ENCODE results near the gene BTBD9. TPM values are rescaled to one million over a fixed set of nuclear protein-coding genes. Genes with fewer than 3 reads are reported as not detected.

The BTBD9 gene
- polyA plus RNA-seq, 1 experiment, result 5.4 TPM

DNA sequence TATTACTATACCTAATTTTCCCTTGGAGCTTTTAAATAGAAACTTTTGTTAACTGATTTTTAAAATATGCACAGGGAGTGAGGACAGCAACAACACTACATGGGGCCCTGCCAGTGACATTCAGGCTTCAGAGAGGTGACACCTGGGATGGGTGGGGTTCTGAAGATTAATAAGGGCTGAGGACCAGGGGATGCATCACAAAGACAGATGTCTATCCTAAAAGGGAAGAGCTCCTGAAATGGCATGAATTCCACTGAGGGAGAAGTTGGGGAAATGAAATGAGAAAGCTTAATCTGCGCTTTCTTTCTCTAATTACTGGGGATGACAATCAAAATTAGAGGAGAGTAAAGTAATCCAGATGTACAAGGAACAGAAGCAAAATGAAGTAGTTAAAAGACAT is 162.8 kb downstream of the BTBD9 start:
- Histone ChIP-seq H3K36me3 (ENCODE audit: control insufficient read depth, insufficient read depth, low read length) (no peaks in the 10 kb centered on the region), H3K4me3 (ENCODE audit: low read depth, low read length) (no peak overlapping the region), H3K27me3 (ENCODE audit: control insufficient read depth, insufficient read depth, low read length) (no peaks in the 10 kb centered on the region)
- CTCF ChIA-PET, result interaction anchor here (0.5 to 1.0 kb wide), 2 partner anchors 17 to 136 kb away, joined by 3 to 4 read pairs; no protein-coding TSS in a partner anchor
- DNase-seq (ENCODE audit: low read depth), result no peak
- POLR2A ChIA-PET, result no interaction called here
- TF ChIP-seq, protein P1, sequence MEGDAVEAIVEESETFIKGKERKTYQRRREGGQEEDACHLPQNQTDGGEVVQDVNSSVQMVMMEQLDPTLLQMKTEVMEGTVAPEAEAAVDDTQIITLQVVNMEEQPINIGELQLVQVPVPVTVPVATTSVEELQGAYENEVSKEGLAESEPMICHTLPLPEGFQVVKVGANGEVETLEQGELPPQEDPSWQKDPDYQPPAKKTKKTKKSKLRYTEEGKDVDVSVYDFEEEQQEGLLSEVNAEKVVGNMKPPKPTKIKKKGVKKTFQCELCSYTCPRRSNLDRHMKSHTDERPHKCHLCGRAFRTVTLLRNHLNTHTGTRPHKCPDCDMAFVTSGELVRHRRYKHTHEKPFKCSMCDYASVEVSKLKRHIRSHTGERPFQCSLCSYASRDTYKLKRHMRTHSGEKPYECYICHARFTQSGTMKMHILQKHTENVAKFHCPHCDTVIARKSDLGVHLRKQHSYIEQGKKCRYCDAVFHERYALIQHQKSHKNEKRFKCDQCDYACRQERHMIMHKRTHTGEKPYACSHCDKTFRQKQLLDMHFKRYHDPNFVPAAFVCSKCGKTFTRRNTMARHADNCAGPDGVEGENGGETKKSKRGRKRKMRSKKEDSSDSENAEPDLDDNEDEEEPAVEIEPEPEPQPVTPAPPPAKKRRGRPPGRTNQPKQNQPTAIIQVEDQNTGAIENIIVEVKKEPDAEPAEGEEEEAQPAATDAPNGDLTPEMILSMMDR (IDR thresholded peaks at IDR 0.05; ENCODE audit: insufficient read depth, low read depth, low read length), result no peak

DNA sequence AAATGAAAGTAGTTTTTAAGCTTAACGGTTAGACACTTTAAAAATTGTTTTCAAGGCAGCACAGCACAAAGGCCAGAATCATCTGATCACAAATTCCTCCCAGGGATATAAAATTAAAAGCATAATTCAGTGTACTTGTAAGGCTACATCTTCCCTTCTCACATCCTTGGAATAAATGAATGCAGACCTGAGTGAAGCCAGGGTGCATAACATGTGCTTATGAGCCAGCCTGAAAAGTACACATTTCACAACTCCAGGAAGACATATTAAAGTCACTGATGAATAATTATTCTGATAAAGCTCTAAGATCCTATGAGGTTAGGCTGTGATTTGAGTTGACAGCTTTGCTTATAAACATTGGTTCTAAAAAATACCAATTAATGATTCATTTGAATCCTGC is 163.6 kb downstream of the BTBD9 start:
- no peak overlapping the region for H3K4me3 ChIP-seq (ENCODE audit: low read depth, low read length)
- TF ChIP-seq, protein P1 (IDR thresholded peaks at IDR 0.05; ENCODE audit: insufficient read depth, low read depth, low read length), result no peak
- DNase-seq (ENCODE audit: low read depth), result no peak
- POLR2A ChIA-PET, result no interaction called here
- H3K27me3 ChIP-seq (ENCODE audit: control insufficient read depth, insufficient read depth, low read length), result no peaks in the 10 kb centered on the region
- H3K36me3 ChIP-seq (ENCODE audit: control insufficient read depth, insufficient read depth, low read length), result no peaks in the 10 kb centered on the region
- CTCF ChIA-PET, result no interaction called here

DNA sequence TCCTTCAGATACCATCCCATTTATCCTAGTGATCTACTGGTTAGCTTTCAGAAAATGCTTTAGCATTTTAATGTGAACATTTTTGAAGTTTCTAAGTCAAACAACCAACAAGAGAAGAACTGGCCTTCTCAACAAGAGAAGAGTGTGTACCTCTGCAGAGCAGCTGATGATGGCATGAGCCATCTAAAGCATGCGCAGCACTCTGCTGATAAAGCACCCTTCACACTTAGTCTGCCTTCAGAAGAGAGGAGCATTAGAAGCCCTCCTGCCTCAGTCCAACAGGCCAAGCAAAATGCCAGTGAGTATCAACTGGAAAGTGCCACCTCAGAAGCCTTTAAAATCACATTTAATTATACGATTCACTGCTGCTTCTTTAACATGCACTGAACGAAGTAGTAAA is 169.2 kb downstream of the BTBD9 start:
- no peaks in the 10 kb centered on the region for H3K36me3 ChIP-seq (ENCODE audit: control insufficient read depth, insufficient read depth, low read length)
- no peak overlapping the region for H3K4me3 ChIP-seq (ENCODE audit: low read depth, low read length)
- POLR2A ChIA-PET, result no interaction called here
- CTCF ChIA-PET, result no interaction called here
- DNase-seq (ENCODE audit: low read depth), result no peak
- TF ChIP-seq, protein P1 (IDR thresholded peaks at IDR 0.05; ENCODE audit: insufficient read depth, low read depth, low read length), result no peak
- H3K27me3 ChIP-seq (ENCODE audit: control insufficient read depth, insufficient read depth, low read length), result no peaks in the 10 kb centered on the region

DNA sequence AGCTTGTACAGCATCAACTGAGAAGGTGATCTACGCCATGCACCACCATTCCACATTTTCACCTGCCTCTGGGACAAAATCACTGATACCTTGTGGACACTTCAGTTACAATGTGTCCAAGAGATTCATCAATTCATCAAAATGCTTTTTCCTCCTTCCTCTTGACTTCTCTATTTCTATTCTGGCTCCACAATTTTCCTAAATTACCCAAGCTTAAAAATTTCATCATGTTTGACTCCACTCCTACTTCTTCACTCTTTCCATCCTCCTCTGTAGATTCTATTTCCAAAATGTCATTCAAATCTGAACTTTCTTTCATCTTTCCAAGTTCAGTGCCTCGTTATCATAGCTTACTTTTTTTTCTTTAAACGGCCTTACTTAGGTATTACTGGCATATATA is 172.2 kb downstream of the BTBD9 start:
- ChIA-PET POLR2A (no interaction called here), CTCF (interaction anchor here (1.2 to 1.5 kb wide), 2 partner anchors 11 to 42 kb away, joined by 5 read pairs; no protein-coding TSS in a partner anchor)
- DNase-seq (ENCODE audit: low read depth), result no peak
- Histone ChIP-seq H3K36me3 (ENCODE audit: control insufficient read depth, insufficient read depth, low read length) (no peaks in the 10 kb centered on the region), H3K4me3 (ENCODE audit: low read depth, low read length) (no peak overlapping the region), H3K27me3 (ENCODE audit: control insufficient read depth, insufficient read depth, low read length) (no peaks in the 10 kb centered on the region)
- TF ChIP-seq, protein P1 (IDR thresholded peaks at IDR 0.05; ENCODE audit: insufficient read depth, low read depth, low read length), result no peak

DNA sequence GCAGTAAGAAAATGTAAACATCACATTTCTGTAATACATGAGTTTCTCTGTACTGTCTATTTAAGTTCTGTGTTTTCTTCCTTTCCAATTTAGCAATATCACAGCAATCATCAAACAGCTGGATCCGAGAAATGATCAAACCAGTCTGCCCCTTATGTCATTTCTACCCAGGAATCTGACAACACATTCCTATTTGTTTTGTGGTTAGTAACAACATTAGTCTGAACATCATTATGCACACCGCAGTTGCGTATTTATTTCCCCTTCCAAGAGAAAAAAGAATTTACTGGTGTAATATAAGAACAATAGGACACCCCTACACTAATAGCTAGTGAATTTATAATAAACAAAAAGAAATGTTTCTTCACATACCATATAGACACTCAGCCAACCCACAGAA is 179.5 kb downstream of the BTBD9 start:
- Histone ChIP-seq H3K36me3 (ENCODE audit: control insufficient read depth, insufficient read depth, low read length) (no peaks in the 10 kb centered on the region), H3K27me3 (ENCODE audit: control insufficient read depth, insufficient read depth, low read length) (no peaks in the 10 kb centered on the region), H3K4me3 (ENCODE audit: low read depth, low read length) (no peak overlapping the region)
- ChIA-PET CTCF (interaction anchor here (0.6 kb wide), 1 partner anchor 14 kb away, joined by 6 read pairs; no protein-coding TSS in a partner anchor), POLR2A (no interaction called here)
- TF ChIP-seq, protein P1 (IDR thresholded peaks at IDR 0.05; ENCODE audit: insufficient read depth, low read depth, low read length), result no peak
- DNase-seq (ENCODE audit: low read depth), result no peak

Data from BJ (cell line).